Pancreas (tissue), 10 donors: Measurements from ENCODE around the gene MANBA. TPM values are rescaled to one million over a fixed set of nuclear protein-coding genes. Genes with fewer than 3 reads are reported as not detected.
"Not testable (repeated sequence)": the region's sequence is repeated elsewhere in the genome, so short reads cannot be mapped to it uniquely, and the experiment has no call there.

ENCODE experiments used
- ATAC-seq, 4 donors: fragments of 200-7000 bp; cut with Tn5 transposase; one replicate each; pipeline versions ENCODE4 v1.8.0 to v1.9.1; 2020; ENCODE audit warnings: mild to moderate bottlenecking in 4 of 4, moderate library complexity in 4 of 4
- DNase-seq, 6 donors: peaks; one replicate each; pipeline ENCODE4 v3.0.0-alpha.2; 2020
- FAIRE-seq: peaks from 2 replicates; lab custom pipeline; 2012; peaks lifted over from hg19 to GRCh38; lab: Jason Lieb, UNC
- H3K27ac ChIP-seq, 4 donors: fragments of 200-600 bp; sonication (generic); 1 replicate in 3 of 4; 2 replicates in 1 of 4; pipeline versions ENCODE4 v1.5.0 to v1.8.0; 2020
- H3K27me3 ChIP-seq, 4 donors: fragments of 200-600 bp; one replicate each; pipeline ENCODE4 v1.8.0; 2021
- H3K36me3 ChIP-seq, 3 donors: fragments of 200-600 bp; sonication (generic) in 1 of 3; one replicate each; pipeline versions ENCODE4 v1.5.0 to v1.8.0; 2020 to 2021
- H3K4me1 ChIP-seq, 3 donors: fragments of 200-600 bp; one replicate each; pipeline ENCODE4 v1.8.0; 2021
- H3K4me3 ChIP-seq, 4 donors: fragments of 200-600 bp; sonication (generic) in 2 of 4; one replicate each; pipeline versions ENCODE4 v1.5.0 to v1.8.0; 2020 to 2021
- H3K9me3 ChIP-seq, 4 donors: fragments of 200-600 bp; one replicate each; pipeline ENCODE4 v1.8.0; 2021
- WGBS, 2 donors: extraction: QIAGEN DNeasy Blood & Tissue Kit; methylation state at CpG; one replicate each; pipeline ENCODE4 v1.1.7; 2013; 5-methylcytosine and 5-hydroxymethylcytosine counted together
- intact Hi-C, 3 donors: fragments of 100-400 bp; cut with DNase I; formaldehyde crosslinking; loops; one replicate each; pipeline versions ENCODE4 v1.11.1 to v1.14.2; 2022
- polyA plus RNA-seq, 2 donors: library from polyadenylated mRNA; stranded (reverse); fragments of 200-250 nt; gene quantifications; one replicate each; pipeline ENCODE4 v1.2.3, GENCODE V29; 2013
- total RNA-seq, 6 donors: library from RNA; stranded (reverse); fragmentation: NEBNext Ultra II Directional in 4 of 6; extraction: Animal tissue kit (Norgen Biotek cat#: 25700) in 4 of 6; gene quantifications; one replicate each; pipeline versions ENCODE4 v1.2.1 to v1.2.4, GENCODE V29; 2021 to 2023
- TF ChIP-seq, protein P1 (sequence below), 4 donors: fragments of 200-600 bp; sonication (generic) in 3 of 4; IDR thresholded peaks; one replicate each; pipeline versions ENCODE4 v1.5.0 to v1.8.0; 2021; ENCODE audit warnings: antibody characterized with exemption in 4 of 4
- donor health status: healthy with polysubstance abuse.
- donor health status: DM: no; HTN: no; CAD: no; lungs with moderate emphysema.
- donor health status: DM: no; HTN: no; CAD: no.
- donor health status: control.
- donor health status: control.
- donor health status: Bipolar disorder and iron deficiency.
- donor health status: DM: yes; HTN: yes; CAD: no.
- donor health status: DM: no; HTN: no; CAD: no.
- donor health status: DM: no; HTN: no; CAD: no.
- donor health status: DM: yes; HTN: yes; CAD: no.

Gene MANBA
- total and polyA plus RNA-seq, 8 donors, result 7.8 to 22.0 (median 10.7) TPM

GRCh38 chr4:102726068-102726467 lies 34.7 kb downstream of the MANBA start:
- no peak for FAIRE-seq
- no peaks in the 10 kb centered on the region for H3K9me3 ChIP-seq

DNA sequence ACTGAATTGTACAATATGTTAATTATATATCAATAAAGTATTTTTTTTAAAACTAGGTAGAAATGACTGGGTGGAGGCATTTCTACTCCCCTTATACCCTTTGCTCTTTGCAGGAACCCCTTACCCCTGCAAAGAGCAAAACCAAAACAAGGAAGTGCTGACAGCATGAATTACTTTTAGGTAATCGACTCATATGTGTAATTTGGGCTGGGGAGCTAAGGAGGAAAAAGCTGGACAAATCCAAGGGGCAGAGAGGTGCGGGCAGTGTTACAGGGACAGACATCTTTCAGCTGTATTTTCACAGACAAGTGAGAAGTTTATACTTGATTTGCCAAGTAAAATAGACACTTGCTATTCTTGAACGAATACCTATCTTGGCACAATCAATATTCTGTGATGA lies 35.5 kb downstream of the MANBA start:
- Histone ChIP-seq H3K9me3 (no peaks in the 10 kb centered on the region), H3K4me1 (peaks cover 0 to 6% (median 5%) of the 10 kb centered on the region in 3 donors), H3K36me3 (no peaks in the 10 kb centered on the region), H3K27me3 (no peaks in the 10 kb centered on the region), H3K4me3 (no peak overlapping the region), H3K27ac (no peak overlapping the region)
- intact Hi-C loops, result no loop called here
- 54 to 58% methylated on average over 3 of the region's 3 CpGs for WGBS, 2 donors
- no peak for ATAC-seq
- TF ChIP-seq, protein P1, sequence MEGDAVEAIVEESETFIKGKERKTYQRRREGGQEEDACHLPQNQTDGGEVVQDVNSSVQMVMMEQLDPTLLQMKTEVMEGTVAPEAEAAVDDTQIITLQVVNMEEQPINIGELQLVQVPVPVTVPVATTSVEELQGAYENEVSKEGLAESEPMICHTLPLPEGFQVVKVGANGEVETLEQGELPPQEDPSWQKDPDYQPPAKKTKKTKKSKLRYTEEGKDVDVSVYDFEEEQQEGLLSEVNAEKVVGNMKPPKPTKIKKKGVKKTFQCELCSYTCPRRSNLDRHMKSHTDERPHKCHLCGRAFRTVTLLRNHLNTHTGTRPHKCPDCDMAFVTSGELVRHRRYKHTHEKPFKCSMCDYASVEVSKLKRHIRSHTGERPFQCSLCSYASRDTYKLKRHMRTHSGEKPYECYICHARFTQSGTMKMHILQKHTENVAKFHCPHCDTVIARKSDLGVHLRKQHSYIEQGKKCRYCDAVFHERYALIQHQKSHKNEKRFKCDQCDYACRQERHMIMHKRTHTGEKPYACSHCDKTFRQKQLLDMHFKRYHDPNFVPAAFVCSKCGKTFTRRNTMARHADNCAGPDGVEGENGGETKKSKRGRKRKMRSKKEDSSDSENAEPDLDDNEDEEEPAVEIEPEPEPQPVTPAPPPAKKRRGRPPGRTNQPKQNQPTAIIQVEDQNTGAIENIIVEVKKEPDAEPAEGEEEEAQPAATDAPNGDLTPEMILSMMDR (IDR thresholded peaks at IDR 0.05), result no peak
- DNase-seq, result no peak
- no peak for FAIRE-seq

More at GRCh38 chr4:102726068-102726467, 34.7 kb downstream of the MANBA start:
- DNase-seq, result no peak
- Histone ChIP-seq H3K27ac (no peak overlapping the region), H3K4me3 (no peak overlapping the region), H3K36me3 (no peaks in the 10 kb centered on the region), H3K27me3 (no peaks in the 10 kb centered on the region), H3K4me1 (peaks cover 0 to 6% (median 5%) of the 10 kb centered on the region in 3 donors)
- intact Hi-C loops, result no loop called here
- no peak for ATAC-seq
- TF ChIP-seq, protein P1 (IDR thresholded peaks at IDR 0.05), result no peak

- no peak overlapping the region for H3K4me3 ChIP-seq
- no peaks in the 10 kb centered on the region for H3K9me3 ChIP-seq
- ATAC-seq (no peak), DNase-seq (no peak), FAIRE-seq (no peak)
- H3K4me1 ChIP-seq, result peaks cover 0 to 6% (median 5%) of the 10 kb centered on the region in 3 donors
- intact Hi-C loops, result no loop called here
- TF ChIP-seq, protein P1 (IDR thresholded peaks at IDR 0.05), result no peak
- no peaks in the 10 kb centered on the region for H3K36me3 ChIP-seq
- H3K27ac ChIP-seq, result no peak overlapping the region
- no peaks in the 10 kb centered on the region for H3K27me3 ChIP-seq
Measured at GRCh38 chr4:102723511-102723910, 37.3 kb downstream of the MANBA start.

GRCh38 chr4:102722740-102723139 lies 38.0 kb downstream of the MANBA start:
- Histone ChIP-seq H3K9me3 (no peaks in the 10 kb centered on the region), H3K36me3 (no peaks in the 10 kb centered on the region), H3K27me3 (no peaks in the 10 kb centered on the region), H3K27ac (no peak overlapping the region), H3K4me1 (peaks cover 0 to 6% (median 5%) of the 10 kb centered on the region in 3 donors), H3K4me3 (no peak overlapping the region)
- WGBS, 2 donors, result 95 to 96% methylated on average over 8 of the region's 8 CpGs
- TF ChIP-seq, protein P1 (IDR thresholded peaks at IDR 0.05), result no peak
- FAIRE-seq, result no peak
- ATAC-seq, result no peak
- no peak for DNase-seq
- intact Hi-C loops, result no loop called here

DNA sequence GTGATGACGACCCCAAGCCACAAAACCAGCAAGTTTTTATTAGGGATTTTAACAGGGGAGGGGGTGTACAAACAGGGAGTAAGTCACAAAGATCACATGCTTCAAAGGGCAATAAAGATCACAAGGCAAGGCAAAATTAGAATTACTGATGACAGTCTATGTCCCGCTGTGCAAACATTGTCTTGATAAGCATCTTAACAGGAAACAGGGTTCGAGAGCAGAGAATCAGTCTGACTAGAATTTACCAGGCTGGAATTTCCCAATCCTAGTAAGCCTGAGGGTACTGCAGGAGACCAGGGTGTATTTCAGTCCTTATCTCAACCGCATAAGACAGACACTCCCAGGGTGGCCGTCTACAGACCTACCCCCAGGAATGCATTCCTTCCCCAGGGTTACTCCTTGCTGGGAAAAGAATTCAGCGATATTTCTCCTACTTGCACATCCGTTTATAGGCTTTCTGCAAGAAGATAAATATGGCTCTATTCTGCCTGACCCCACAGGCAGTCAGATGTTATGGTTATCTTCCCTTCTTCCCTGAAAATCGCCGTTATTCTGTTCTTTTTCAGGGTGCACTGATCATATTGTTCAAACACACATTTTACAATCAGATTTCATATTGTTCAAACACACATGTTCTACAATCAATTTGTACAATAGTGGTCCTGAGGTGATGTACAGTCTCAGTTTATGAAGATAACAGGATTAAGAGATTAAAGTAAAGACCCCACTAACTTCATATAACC lies 41.8 kb downstream of the MANBA start:
- H3K4me1 ChIP-seq, ATAC-seq, H3K36me3 ChIP-seq, H3K4me3 ChIP-seq, FAIRE-seq, H3K27ac ChIP-seq, H3K27me3 ChIP-seq, intact Hi-C loops, DNase-seq, H3K9me3 ChIP-seq: not testable (repeated sequence)
- WGBS, 2 donors, result 96% methylated on average over 9 of the region's 9 CpGs
